NCI-H345 (cell line): ENCODE results near the gene ANKRD66.

Experiments
- DNase-seq: peaks from one replicate; lab custom pipeline; 2025; lab: John Stamatoyannopoulos, UW

ANKRD66 gene

GRCh38 chr6:46790355-46790874 lies 43.7 kb downstream of the ANKRD66 start:
- no peak for DNase-seq

GRCh38 chr6:46792635-46793034 lies 45.9 kb downstream of the ANKRD66 start:
- no peak for DNase-seq

GRCh38 chr6:46793138-46793537 lies 46.4 kb downstream of the ANKRD66 start, which contains the start of gene MEP1A:
Gene MEP1A (plus strand): TSS chr6:46793389. CDS start chr6:46793399, 10 bp downstream.
- DNase-seq: no peak

- no peak for DNase-seq
Observed at GRCh38 chr6:46794068-46794467, 47.3 kb downstream of the ANKRD66 start.

- DNase-seq: no peak
Observed at GRCh38 chr6:46795816-46796215, 49.1 kb downstream of the ANKRD66 start.

GRCh38 chr6:46796848-46797580 lies 50.3 kb downstream of the ANKRD66 start:
- no peak for DNase-seq

GRCh38 chr6:46799657-46800056 lies 52.9 kb downstream of the ANKRD66 start:
- no peak for DNase-seq

- no peak for DNase-seq
Observed at GRCh38 chr6:46808806-46809205, 62.1 kb downstream of the ANKRD66 start.
